ENCODE measurements around the gene ADRB1.

GRCh38 chr10:114017873-114018272 lies 25.8 kb upstream of the ADRB1 start:
- TF ChIP-seq GATA2 (IDR thresholded peaks at IDR 0.05; ENCODE audit: low read depth, low read length) = no peak
- TF ChIP-seq GATA3 (IDR thresholded peaks at IDR 0.05; ENCODE audit: low read depth, low read length) = no peak
